Measurements from ENCODE around the gene D2HGDH. TPM values are rescaled to one million over a fixed set of nuclear protein-coding genes. Genes with fewer than 3 reads are reported as not detected.

The D2HGDH gene
- total and polyA plus RNA-seq, 2 experiments from 2014 or later: 3.7 to 17.3 TPM

DNA sequence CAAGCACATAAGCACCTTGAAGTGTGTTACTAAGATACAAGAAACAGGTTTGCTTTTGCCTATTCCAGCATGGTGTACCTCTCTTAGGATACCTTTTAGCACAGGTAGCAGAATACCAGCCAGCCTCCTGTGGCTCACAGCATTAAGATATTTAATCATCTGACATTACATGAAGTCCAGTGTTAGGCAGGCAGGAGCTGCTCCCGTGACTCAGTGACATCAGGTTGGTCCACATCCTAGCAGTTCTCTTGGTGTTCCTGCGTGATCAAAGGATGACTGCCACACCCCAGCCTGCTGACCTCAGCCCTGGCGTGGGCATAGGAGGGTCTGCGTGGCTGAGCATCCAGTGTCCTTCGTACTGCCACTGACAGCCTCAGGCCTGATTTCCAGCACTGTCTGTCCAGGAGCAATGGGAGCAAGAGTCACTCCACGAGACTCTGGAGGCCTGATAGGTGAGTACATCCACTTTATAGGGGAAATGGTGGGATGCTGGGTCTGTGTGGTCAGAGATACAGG is 44.2 kb upstream of the D2HGDH start:
- H3K36me3 Mint-ChIP-seq (ENCODE audit: low read depth): peaks cover 18% of the 10 kb centered on the region
- peaks cover 11% of the 10 kb centered on the region for H3K4me1 ChIP-seq (ENCODE audit: insufficient read depth)
- H3K4me3 Mint-ChIP-seq: no peak overlapping the region
- no peaks in the 10 kb centered on the region; the same call in 2 of the 3 replicates for H3K9me3 Mint-ChIP-seq
- no peak overlapping the region for H3K4me3 ChIP-seq
- H3K79me2 ChIP-seq (replicated peaks; ENCODE audit: insufficient read depth): peaks cover 21% of the 10 kb centered on the region
- no peak overlapping the region for H3K4me2 ChIP-seq
- no peak overlapping the region for H2AFZ ChIP-seq
- no peak overlapping the region for H3K27ac Mint-ChIP-seq
- no peak for TF ChIP-seq JUNB (IDR thresholded peaks at IDR 0.05; ENCODE audit: unreplicated experiment)
- TF ChIP-seq, protein P1, sequence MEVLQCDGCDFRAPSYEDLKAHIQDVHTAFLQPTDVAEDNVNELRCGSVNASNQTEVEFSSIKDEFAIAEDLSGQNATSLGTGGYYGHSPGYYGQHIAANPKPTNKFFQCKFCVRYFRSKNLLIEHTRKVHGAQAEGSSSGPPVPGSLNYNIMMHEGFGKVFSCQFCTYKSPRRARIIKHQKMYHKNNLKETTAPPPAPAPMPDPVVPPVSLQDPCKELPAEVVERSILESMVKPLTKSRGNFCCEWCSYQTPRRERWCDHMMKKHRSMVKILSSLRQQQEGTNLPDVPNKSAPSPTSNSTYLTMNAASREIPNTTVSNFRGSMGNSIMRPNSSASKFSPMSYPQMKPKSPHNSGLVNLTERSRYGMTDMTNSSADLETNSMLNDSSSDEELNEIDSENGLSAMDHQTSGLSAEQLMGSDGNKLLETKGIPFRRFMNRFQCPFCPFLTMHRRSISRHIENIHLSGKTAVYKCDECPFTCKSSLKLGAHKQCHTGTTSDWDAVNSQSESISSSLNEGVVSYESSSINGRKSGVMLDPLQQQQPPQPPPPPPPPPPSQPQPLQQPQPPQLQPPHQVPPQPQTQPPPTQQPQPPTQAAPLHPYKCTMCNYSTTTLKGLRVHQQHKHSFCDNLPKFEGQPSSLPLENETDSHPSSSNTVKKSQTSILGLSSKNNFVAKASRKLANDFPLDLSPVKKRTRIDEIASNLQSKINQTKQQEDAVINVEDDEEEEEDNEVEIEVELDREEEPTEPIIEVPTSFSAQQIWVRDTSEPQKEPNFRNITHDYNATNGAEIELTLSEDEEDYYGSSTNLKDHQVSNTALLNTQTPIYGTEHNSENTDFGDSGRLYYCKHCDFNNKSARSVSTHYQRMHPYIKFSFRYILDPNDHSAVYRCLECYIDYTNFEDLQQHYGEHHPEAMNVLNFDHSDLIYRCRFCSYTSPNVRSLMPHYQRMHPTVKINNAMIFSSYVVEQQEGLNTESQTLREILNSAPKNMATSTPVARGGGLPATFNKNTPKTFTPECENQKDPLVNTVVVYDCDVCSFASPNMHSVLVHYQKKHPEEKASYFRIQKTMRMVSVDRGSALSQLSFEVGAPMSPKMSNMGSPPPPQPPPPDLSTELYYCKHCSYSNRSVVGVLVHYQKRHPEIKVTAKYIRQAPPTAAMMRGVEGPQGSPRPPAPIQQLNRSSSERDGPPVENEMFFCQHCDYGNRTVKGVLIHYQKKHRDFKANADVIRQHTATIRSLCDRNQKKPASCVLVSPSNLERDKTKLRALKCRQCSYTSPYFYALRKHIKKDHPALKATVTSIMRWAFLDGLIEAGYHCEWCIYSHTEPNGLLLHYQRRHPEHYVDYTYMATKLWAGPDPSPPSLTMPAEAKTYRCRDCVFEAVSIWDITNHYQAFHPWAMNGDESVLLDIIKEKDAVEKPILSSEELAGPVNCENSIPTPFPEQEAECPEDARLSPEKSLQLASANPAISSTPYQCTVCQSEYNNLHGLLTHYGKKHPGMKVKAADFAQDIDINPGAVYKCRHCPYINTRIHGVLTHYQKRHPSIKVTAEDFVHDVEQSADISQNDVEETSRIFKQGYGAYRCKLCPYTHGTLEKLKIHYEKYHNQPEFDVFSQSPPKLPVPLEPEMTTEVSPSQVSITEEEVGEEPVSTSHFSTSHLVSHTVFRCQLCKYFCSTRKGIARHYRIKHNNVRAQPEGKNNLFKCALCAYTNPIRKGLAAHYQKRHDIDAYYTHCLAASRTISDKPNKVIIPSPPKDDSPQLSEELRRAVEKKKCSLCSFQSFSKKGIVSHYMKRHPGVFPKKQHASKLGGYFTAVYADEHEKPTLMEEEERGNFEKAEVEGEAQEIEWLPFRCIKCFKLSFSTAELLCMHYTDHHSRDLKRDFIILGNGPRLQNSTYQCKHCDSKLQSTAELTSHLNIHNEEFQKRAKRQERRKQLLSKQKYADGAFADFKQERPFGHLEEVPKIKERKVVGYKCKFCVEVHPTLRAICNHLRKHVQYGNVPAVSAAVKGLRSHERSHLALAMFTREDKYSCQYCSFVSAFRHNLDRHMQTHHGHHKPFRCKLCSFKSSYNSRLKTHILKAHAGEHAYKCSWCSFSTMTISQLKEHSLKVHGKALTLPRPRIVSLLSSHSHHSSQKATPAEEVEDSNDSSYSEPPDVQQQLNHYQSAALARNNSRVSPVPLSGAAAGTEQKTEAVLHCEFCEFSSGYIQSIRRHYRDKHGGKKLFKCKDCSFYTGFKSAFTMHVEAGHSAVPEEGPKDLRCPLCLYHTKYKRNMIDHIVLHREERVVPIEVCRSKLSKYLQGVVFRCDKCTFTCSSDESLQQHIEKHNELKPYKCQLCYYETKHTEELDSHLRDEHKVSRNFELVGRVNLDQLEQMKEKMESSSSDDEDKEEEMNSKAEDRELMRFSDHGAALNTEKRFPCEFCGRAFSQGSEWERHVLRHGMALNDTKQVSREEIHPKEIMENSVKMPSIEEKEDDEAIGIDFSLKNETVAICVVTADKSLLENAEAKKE (CRISPR knock-in tag; IDR thresholded peaks at IDR 0.05): no peak
- no peak for TF ChIP-seq CREB1 (CRISPR knock-in tag; IDR thresholded peaks at IDR 0.05; ENCODE audit: low read depth)
- no peak for TF ChIP-seq ZNF331 (CRISPR knock-in tag; IDR thresholded peaks at IDR 0.05; ENCODE audit: low read depth)
- no peak overlapping the region for H3K27ac ChIP-seq (ENCODE audit: low read depth)
- ATAC-seq (no peak), DNase-seq (ENCODE audit: low spot score) (no peak)
- H3K27me3 Mint-ChIP-seq (ENCODE audit: insufficient read depth, low read depth, poor library complexity): peaks cover 4% of the 10 kb centered on the region
- H4K20me1 ChIP-seq (replicated peaks; ENCODE audit: insufficient read depth): no peaks in the 10 kb centered on the region; the same call in 1 of the 2 replicates
- H3K36me3 ChIP-seq (ENCODE audit: insufficient read depth): peaks cover 4% of the 10 kb centered on the region
- H3K9me2 ChIP-seq (ENCODE audit: insufficient read depth): no peaks in the 10 kb centered on the region
- H3F3A ChIP-seq (replicated peaks; ENCODE audit: low read depth): 0 out of 2 replicates have a peak, but pooled peaks cover 4% of the 10 kb centered on the region
- H3K4me1 Mint-ChIP-seq: peaks cover 5% of the 10 kb centered on the region; the same call in 2 of the 3 replicates
- H3K27me3 ChIP-seq (ENCODE audit: insufficient read depth): no peaks in the 10 kb centered on the region

DNA sequence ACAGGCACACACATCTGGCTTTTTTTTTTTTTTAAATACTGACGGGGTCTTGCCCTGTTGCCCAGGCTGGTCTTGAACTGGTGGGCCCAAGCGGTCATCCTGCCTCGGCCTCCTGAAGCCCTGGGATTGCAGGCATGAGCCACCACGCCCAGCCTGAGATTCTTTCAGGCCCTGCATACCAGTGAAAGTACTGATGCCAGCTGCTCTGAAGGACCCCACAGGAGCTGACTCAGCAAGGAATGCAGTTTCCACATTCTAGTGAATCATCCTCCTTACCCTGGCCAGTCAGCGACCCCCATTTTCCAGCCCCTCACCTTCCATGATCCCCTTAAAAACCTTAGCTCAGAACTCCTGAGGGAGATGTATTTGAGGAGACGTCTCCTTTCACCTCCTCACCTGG is 42.0 kb upstream of the D2HGDH start:
- H3K4me2 ChIP-seq: no peak overlapping the region
- no peaks in the 10 kb centered on the region; the same call in 1 of the 2 replicates for H3K36me3 ChIP-seq (ENCODE audit: insufficient read depth)
- peaks cover 5% of the 10 kb centered on the region; the same call in 1 of the 2 replicates for H3K4me1 ChIP-seq (ENCODE audit: insufficient read depth)
- no peak overlapping the region for H3K27ac Mint-ChIP-seq
- H2AFZ ChIP-seq: no peak overlapping the region
- peaks cover 11% of the 10 kb centered on the region for H3K79me2 ChIP-seq (replicated peaks; ENCODE audit: insufficient read depth)
- no peak overlapping the region for H3K4me3 Mint-ChIP-seq
- no peaks in the 10 kb centered on the region for H3K9me3 Mint-ChIP-seq
- H3K4me1 Mint-ChIP-seq: peaks cover 2% of the 10 kb centered on the region; the same call in 1 of the 3 replicates
- DNase-seq (ENCODE audit: low spot score): no peak
- ATAC-seq: no peak
- peaks cover 4% of the 10 kb centered on the region for H4K20me1 ChIP-seq (replicated peaks; ENCODE audit: insufficient read depth)
- no peaks in the 10 kb centered on the region for H3K27me3 ChIP-seq (ENCODE audit: insufficient read depth)
- H3K27me3 Mint-ChIP-seq (ENCODE audit: insufficient read depth, low read depth, poor library complexity): peaks cover 2% of the 10 kb centered on the region
- no peaks in the 10 kb centered on the region for H3K9me2 ChIP-seq (ENCODE audit: insufficient read depth)
- no peak overlapping the region for H3K4me3 ChIP-seq
- H3K36me3 Mint-ChIP-seq (ENCODE audit: low read depth): peaks cover 13% of the 10 kb centered on the region
- no peak overlapping the region for H3K27ac ChIP-seq (ENCODE audit: low read depth)
- H3F3A ChIP-seq (replicated peaks; ENCODE audit: low read depth): no peaks in the 10 kb centered on the region
- TF ChIP-seq NANOG (IDR thresholded peaks at IDR 0.05; ENCODE audit: borderline replicate concordance) (no peak), POLR2AphosphoS5 (IDR thresholded peaks at IDR 0.05; ENCODE audit: low read depth) (no peak), CREB1 (CRISPR knock-in tag; IDR thresholded peaks at IDR 0.05; ENCODE audit: low read depth) (no peak), JUNB (IDR thresholded peaks at IDR 0.05; ENCODE audit: unreplicated experiment) (no peak), EZH2phosphoT487 (IDR thresholded peaks at IDR 0.05; ENCODE audit: unreplicated experiment) (no peak), ZNF114 (CRISPR knock-in tag; IDR thresholded peaks at IDR 0.05) (no peak)
- TF ChIP-seq, protein P2, sequence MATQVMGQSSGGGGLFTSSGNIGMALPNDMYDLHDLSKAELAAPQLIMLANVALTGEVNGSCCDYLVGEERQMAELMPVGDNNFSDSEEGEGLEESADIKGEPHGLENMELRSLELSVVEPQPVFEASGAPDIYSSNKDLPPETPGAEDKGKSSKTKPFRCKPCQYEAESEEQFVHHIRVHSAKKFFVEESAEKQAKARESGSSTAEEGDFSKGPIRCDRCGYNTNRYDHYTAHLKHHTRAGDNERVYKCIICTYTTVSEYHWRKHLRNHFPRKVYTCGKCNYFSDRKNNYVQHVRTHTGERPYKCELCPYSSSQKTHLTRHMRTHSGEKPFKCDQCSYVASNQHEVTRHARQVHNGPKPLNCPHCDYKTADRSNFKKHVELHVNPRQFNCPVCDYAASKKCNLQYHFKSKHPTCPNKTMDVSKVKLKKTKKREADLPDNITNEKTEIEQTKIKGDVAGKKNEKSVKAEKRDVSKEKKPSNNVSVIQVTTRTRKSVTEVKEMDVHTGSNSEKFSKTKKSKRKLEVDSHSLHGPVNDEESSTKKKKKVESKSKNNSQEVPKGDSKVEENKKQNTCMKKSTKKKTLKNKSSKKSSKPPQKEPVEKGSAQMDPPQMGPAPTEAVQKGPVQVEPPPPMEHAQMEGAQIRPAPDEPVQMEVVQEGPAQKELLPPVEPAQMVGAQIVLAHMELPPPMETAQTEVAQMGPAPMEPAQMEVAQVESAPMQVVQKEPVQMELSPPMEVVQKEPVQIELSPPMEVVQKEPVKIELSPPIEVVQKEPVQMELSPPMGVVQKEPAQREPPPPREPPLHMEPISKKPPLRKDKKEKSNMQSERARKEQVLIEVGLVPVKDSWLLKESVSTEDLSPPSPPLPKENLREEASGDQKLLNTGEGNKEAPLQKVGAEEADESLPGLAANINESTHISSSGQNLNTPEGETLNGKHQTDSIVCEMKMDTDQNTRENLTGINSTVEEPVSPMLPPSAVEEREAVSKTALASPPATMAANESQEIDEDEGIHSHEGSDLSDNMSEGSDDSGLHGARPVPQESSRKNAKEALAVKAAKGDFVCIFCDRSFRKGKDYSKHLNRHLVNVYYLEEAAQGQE (IDR thresholded peaks at IDR 0.05; ENCODE audit: unreplicated experiment): no peak
- TF ChIP-seq, protein P3, sequence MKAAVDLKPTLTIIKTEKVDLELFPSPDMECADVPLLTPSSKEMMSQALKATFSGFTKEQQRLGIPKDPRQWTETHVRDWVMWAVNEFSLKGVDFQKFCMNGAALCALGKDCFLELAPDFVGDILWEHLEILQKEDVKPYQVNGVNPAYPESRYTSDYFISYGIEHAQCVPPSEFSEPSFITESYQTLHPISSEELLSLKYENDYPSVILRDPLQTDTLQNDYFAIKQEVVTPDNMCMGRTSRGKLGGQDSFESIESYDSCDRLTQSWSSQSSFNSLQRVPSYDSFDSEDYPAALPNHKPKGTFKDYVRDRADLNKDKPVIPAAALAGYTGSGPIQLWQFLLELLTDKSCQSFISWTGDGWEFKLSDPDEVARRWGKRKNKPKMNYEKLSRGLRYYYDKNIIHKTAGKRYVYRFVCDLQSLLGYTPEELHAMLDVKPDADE (IDR thresholded peaks at IDR 0.05): no peak
